B cell (primary cell): Measurements from ENCODE around the gene ZRANB1. TPM values are rescaled to one million over a fixed set of nuclear protein-coding genes. Genes with fewer than 3 reads are reported as not detected.

Experiments used
- ATAC-seq: fragments of 200-7000 bp; cut with Tn5 transposase; one replicate; pipeline ENCODE4 v1.10.0; 2021; ENCODE audit warnings: low read depth, mild to moderate bottlenecking, moderate number of reproducible peaks, moderate library complexity
- CTCF ChIA-PET: fragments of 350-600 bp; sonication (Branson Sonifier 250); formaldehyde crosslinking; loops from one replicate; lab custom pipeline; 2021; ENCODE audit warnings: antibody characterized with exemption, inconsistent platforms; lab: Charles Lee
- POLR2A ChIA-PET: fragments of 350-600 bp; sonication (Branson Sonifier 250); formaldehyde crosslinking; loops from one replicate; lab custom pipeline; 2021; ENCODE audit warnings: antibody characterized with exemption; lab: Charles Lee
- DNase-seq: peaks from one replicate; pipeline ENCODE4 v3.0.0; 2013
- H2AFZ ChIP-seq: 2 replicates; pipeline ENCODE4 v1.6.1; 2012; ENCODE audit warnings: mild to moderate bottlenecking, low read depth, low read length; ENCODE audit not compliant: insufficient read depth, poor library complexity, severe bottlenecking
- H3K27ac ChIP-seq, 2 donors: 1 replicate in 1 of 2; 2 replicates in 1 of 2; pipeline ENCODE4 v1.5.1; 2012 to 2013; ENCODE audit warnings: low read length in 2 of 2, mild to moderate bottlenecking in 2 of 2, moderate library complexity in 1 of 2
- H3K27me3 ChIP-seq, 4 experiments: fragments of 200-600 bp in 1 of 4; sonication (generic) in 1 of 4; replicated peaks in 1 of 4; 1 replicate in 2 of 4; 2 replicates in 2 of 4; pipeline versions ENCODE4 v1.6.1 to v1.7.0; 2013 to 2016; ENCODE audit warnings: low read length in 3 of 4, mild to moderate bottlenecking in 2 of 4, mixed read lengths in 1 of 4, moderate library complexity in 1 of 4; ENCODE audit not compliant: insufficient read depth in 4 of 4, control insufficient read depth in 3 of 4; ENCODE audit errors: control extremely low read depth in 1 of 4
- H3K36me3 ChIP-seq, 2 experiments: replicated peaks in 1 of 2; 1 replicate in 1 of 2; 2 replicates in 1 of 2; pipeline versions ENCODE4 v1.6.1 to v1.7.1; 2013; ENCODE audit warnings: low read length in 1 of 2; ENCODE audit not compliant: insufficient read depth in 2 of 2, control insufficient read depth in 1 of 2; ENCODE audit errors: control extremely low read depth in 1 of 2, extremely low read depth in 1 of 2
- H3K4me1 ChIP-seq, 2 donors: fragments of 200-600 bp in 1 of 2; sonication (generic) in 1 of 2; 1 replicate in 1 of 2; 2 replicates in 1 of 2; pipeline versions ENCODE4 v1.5.1 to v1.6.1; 2013 to 2017; ENCODE audit warnings: low read length in 2 of 2; ENCODE audit not compliant: control insufficient read depth in 2 of 2, insufficient read depth in 2 of 2
- H3K4me2 ChIP-seq: replicated peaks from 2 replicates; pipeline ENCODE3; 2012; ENCODE audit warnings: mild to moderate bottlenecking, low read depth, low read length; ENCODE audit not compliant: poor library complexity, severe bottlenecking
- H3K4me3 ChIP-seq, 5 experiments: fragments of 200-600 bp in 1 of 5; sonication (generic) in 1 of 5; 1 replicate in 3 of 5; 2 replicates in 2 of 5; pipeline versions ENCODE4 v1.5.1 to v1.7.0; 2011 to 2016; ENCODE audit warnings: low read length in 4 of 5, mild to moderate bottlenecking in 4 of 5, low read depth in 2 of 5, control low read depth in 1 of 5, moderate library complexity in 1 of 5; ENCODE audit not compliant: insufficient read depth in 1 of 5; ENCODE audit errors: control extremely low read depth in 1 of 5, extremely low read depth in 1 of 5
- H3K79me2 ChIP-seq: fragments of 200-600 bp; sonication (generic); one replicate; pipeline ENCODE4 v1.6.0; 2016; ENCODE audit warnings: low read length; ENCODE audit not compliant: control insufficient read depth, insufficient read depth
- H3K9ac ChIP-seq: fragments of 200-600 bp; sonication (generic); 2 replicates; pipeline ENCODE4 v1.6.1; 2017; ENCODE audit warnings: mild to moderate bottlenecking, low read length, moderate library complexity
- H3K9me3 ChIP-seq, 3 donors: one replicate each; pipeline versions ENCODE4 v1.6.1 to v1.7.1; 2013; ENCODE audit warnings: low read length in 2 of 3; ENCODE audit not compliant: control insufficient read depth in 2 of 3, insufficient read depth in 1 of 3; ENCODE audit errors: control extremely low read depth in 1 of 3
- H4K20me1 ChIP-seq: 2 replicates; pipeline ENCODE4 v1.6.0; 2012; ENCODE audit warnings: mild to moderate bottlenecking, low read length; ENCODE audit not compliant: insufficient read depth, control insufficient read depth, poor library complexity, severe bottlenecking
- H3K27ac Mint-ChIP-seq: one replicate; pipeline ENCODE4 v1.8.0; 2021; ENCODE audit warnings: mixed read lengths
- H3K27me3 Mint-ChIP-seq: one replicate; pipeline ENCODE4 v1.8.0; 2021; ENCODE audit warnings: mixed read lengths
- H3K4me1 Mint-ChIP-seq: one replicate; pipeline ENCODE4 v1.8.0; 2021; ENCODE audit warnings: mixed read lengths
- H3K4me3 Mint-ChIP-seq: one replicate; pipeline ENCODE4 v1.8.0; 2021; ENCODE audit warnings: mixed read lengths
- H3K9me3 Mint-ChIP-seq: one replicate; pipeline ENCODE4 v1.8.0; 2022; ENCODE audit warnings: mixed read lengths; ENCODE audit not compliant: insufficient read depth
- CTCF ChIP-seq: fragments of 200-600 bp; IDR thresholded peaks from one replicate; pipeline ENCODE4 v1.8.0; 2022; ENCODE audit warnings: antibody characterized with exemption, mild to moderate bottlenecking
- EZH2 ChIP-seq: IDR thresholded peaks from 2 replicates; pipeline ENCODE4 v1.6.1; 2012; ENCODE audit warnings: borderline replicate concordance, low read depth, mild to moderate bottlenecking, moderate library complexity, low read length; ENCODE audit not compliant: insufficient read depth, poor library complexity, severe bottlenecking
- WGBS: methylation state at CpG from one replicate; pipeline ENCODE4 v1.1.5; 2013; ENCODE audit warnings: missing lambda C conversion rate; ENCODE audit not compliant: insufficient coverage; 5-methylcytosine and 5-hydroxymethylcytosine counted together
- intact Hi-C: fragments of 100-400 bp; cut with micrococcal nuclease; formaldehyde crosslinking; loops from one replicate; pipeline ENCODE4 v1.10.0; 2022
- polyA plus RNA-seq: library from polyadenylated mRNA; depleted of rRNA; stranded (reverse); fragments of >200 nt; gene quantifications from 2 replicates; pipeline ENCODE4 v1.2.3, GENCODE V29; 2012
- total RNA-seq, 2 donors: library from RNA; stranded (reverse); fragments of 120-200 nt in 1 of 2; gene quantifications; 1 replicate in 1 of 2; 2 replicates in 1 of 2; pipeline versions ENCODE4 v1.2.3 to v1.2.4, GENCODE V29; 2013 to 2022

ZRANB1 gene
- total and polyA plus RNA-seq, 2 donors (not counting 1 experiment from before 2014, with no cell fraction given) = 6.5 to 28.0 TPM

GRCh38 chr10:124917428-124918190 lies 24.3 kb upstream of the ZRANB1 start:
- Histone ChIP-seq H3K27ac (peak overlapping the region; percentile 64 to 87), H3K27me3 (peaks cover 0 to under 1% (median under 1%) of the 10 kb centered on the region in 4 experiments), H3K4me2 (peak overlapping the region; percentile 88), H3K4me1 (peaks cover 18 to 20% of the 10 kb centered on the region in 2 donors), H3K4me3 (peak overlapping the region; percentile 63 to 88 (median 79)), H3K79me2 (peaks cover 54% of the 10 kb centered on the region), H4K20me1 (peaks cover 41% of the 10 kb centered on the region), H3K9me3 (no peaks in the 10 kb centered on the region), H3K36me3 (peaks cover 0 to under 1% of the 10 kb centered on the region in 2 experiments), H3K9ac (peak overlapping the region; percentile 85), H2AFZ (peak overlapping the region; percentile 60)
- TF ChIP-seq CTCF (no peak), EZH2 (no peak)
- Mint-ChIP-seq H3K27ac (peak overlapping the region; percentile 98), H3K27me3 (peaks cover 4% of the 10 kb centered on the region), H3K4me1 (peaks cover 37% of the 10 kb centered on the region), H3K4me3 (peak overlapping the region; percentile 95), H3K9me3 (no peaks in the 10 kb centered on the region)
- ChIA-PET CTCF (no interaction called here), POLR2A (interaction anchor here (0.6 to 0.8 kb wide), 2 partner anchors 9 to 27 kb away, joined by 3 to 5 read pairs; no protein-coding TSS in a partner anchor)
- no peak for ATAC-seq
- DNase-seq = peak; percentile 65
- under 1% methylated on average over 36 of the region's 46 CpGs for WGBS
- intact Hi-C loops = loop anchor here (2.0 to 5.0 kb wide), 4 partner anchors 173 to 1910 kb away; partner anchors contain the start of genes ACADSB, BUB3, FAM53B and IKZF5
